DND-41 (cell line): ENCODE measurements around the gene FHOD3.

Source experiments
- ATAC-seq: fragments of 200-7000 bp; cut with Tn5 transposase; 3 replicates; pipeline ENCODE4 v1.9.1; 2021; ENCODE audit warnings: low read depth; ENCODE audit not compliant: insufficient read depth
- DNase-seq: peaks from one replicate; pipeline ENCODE4 v3.0.0-alpha.2; 2020
- H2AFZ ChIP-seq: 2 replicates; pipeline ENCODE4 v1.6.0; 2012; ENCODE audit warnings: low read depth, low read length
- H3K27ac ChIP-seq: 2 replicates; pipeline ENCODE4 v1.5.1; 2012; ENCODE audit warnings: low read length, inconsistent platforms
- H3K27me3 ChIP-seq: fragments of 200-600 bp; sonication (generic); 2 replicates; pipeline ENCODE4 v1.6.0; 2012; ENCODE audit warnings: low read length, mild to moderate bottlenecking, inconsistent platforms; ENCODE audit not compliant: insufficient read depth, poor library complexity
- H3K36me3 ChIP-seq: 2 replicates; pipeline ENCODE4 v1.5.1; 2012; ENCODE audit warnings: low read length, inconsistent platforms; ENCODE audit not compliant: insufficient read depth
- H3K4me1 ChIP-seq: 2 replicates; pipeline ENCODE4 v1.5.1; 2012; ENCODE audit warnings: mild to moderate bottlenecking, low read length; ENCODE audit not compliant: insufficient read depth
- H3K4me2 ChIP-seq: 2 replicates; pipeline ENCODE4 v1.6.0; 2012; ENCODE audit warnings: mild to moderate bottlenecking, moderate library complexity, low read length, inconsistent platforms; ENCODE audit not compliant: insufficient read depth
- H3K4me3 ChIP-seq, 2 experiments: fragments of 200-600 bp in 1 of 2; shearing (Covaris generic) in 1 of 2; 2 replicates each; pipeline ENCODE4 v1.5.1; 2012 to 2016; ENCODE audit warnings: inconsistent platforms in 2 of 2, low read length in 2 of 2, mild to moderate bottlenecking in 2 of 2, low read depth in 1 of 2, moderate library complexity in 1 of 2
- H3K79me2 ChIP-seq: 2 replicates; pipeline ENCODE4 v1.6.0; 2012; ENCODE audit warnings: low read length, inconsistent platforms; ENCODE audit not compliant: insufficient read depth
- H3K9ac ChIP-seq: 2 replicates; pipeline ENCODE4 v1.6.0; 2012; ENCODE audit warnings: low read depth, mild to moderate bottlenecking, inconsistent platforms, low read length, moderate library complexity
- H3K9me3 ChIP-seq: 2 replicates; pipeline ENCODE4 v1.5.1; 2012; ENCODE audit warnings: low read length, moderate library complexity, mild to moderate bottlenecking, inconsistent platforms; ENCODE audit not compliant: insufficient read depth, severe bottlenecking
- H4K20me1 ChIP-seq: 2 replicates; pipeline ENCODE4 v1.6.0; 2012; ENCODE audit warnings: low read length; ENCODE audit not compliant: insufficient read depth
- EZH2 ChIP-seq: IDR thresholded peaks from 3 replicates; pipeline ENCODE4 v1.6.1; 2012; ENCODE audit warnings: borderline replicate concordance, low read depth, mild to moderate bottlenecking, moderate library complexity, low read length, inconsistent platforms; ENCODE audit not compliant: severe bottlenecking
- TF ChIP-seq, protein P1 (sequence below): IDR thresholded peaks from 2 replicates; pipeline ENCODE4 v1.5.1; 2012; ENCODE audit warnings: borderline replicate concordance, low read length, moderate library complexity, mild to moderate bottlenecking; ENCODE audit not compliant: poor library complexity, severe bottlenecking; ENCODE audit errors: extremely low read depth

Gene FHOD3

DNA sequence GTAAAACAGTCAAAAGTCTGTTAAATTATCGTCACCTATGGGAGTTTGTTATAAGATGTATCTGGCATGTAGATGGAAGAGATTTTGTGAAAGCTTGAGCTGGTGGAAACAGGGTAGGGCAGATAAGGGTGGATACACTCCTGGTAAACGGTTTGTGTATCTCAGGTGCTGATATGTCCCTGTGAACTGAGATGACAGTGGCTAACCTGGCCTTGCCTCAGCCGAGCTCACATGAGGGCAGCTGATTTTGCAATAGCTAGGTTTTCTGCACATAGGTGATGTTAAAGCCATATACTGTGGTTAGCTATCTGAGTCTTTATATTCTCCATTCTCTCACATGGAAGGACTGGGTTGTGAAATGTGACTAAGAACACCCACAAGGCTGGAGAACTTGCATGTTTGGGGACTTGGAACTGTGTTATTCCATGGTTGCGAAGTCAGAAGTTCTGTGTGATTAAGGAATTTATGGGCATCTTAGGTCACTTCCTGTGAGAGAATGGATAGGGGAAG is 326.2 kb downstream of the FHOD3 start:
- no peak overlapping the region for H3K4me3 ChIP-seq
- TF ChIP-seq, protein P1, sequence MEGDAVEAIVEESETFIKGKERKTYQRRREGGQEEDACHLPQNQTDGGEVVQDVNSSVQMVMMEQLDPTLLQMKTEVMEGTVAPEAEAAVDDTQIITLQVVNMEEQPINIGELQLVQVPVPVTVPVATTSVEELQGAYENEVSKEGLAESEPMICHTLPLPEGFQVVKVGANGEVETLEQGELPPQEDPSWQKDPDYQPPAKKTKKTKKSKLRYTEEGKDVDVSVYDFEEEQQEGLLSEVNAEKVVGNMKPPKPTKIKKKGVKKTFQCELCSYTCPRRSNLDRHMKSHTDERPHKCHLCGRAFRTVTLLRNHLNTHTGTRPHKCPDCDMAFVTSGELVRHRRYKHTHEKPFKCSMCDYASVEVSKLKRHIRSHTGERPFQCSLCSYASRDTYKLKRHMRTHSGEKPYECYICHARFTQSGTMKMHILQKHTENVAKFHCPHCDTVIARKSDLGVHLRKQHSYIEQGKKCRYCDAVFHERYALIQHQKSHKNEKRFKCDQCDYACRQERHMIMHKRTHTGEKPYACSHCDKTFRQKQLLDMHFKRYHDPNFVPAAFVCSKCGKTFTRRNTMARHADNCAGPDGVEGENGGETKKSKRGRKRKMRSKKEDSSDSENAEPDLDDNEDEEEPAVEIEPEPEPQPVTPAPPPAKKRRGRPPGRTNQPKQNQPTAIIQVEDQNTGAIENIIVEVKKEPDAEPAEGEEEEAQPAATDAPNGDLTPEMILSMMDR, result no peak
- TF ChIP-seq EZH2, result no peak
- H3K79me2 ChIP-seq, result no peaks in the 10 kb centered on the region

DNA sequence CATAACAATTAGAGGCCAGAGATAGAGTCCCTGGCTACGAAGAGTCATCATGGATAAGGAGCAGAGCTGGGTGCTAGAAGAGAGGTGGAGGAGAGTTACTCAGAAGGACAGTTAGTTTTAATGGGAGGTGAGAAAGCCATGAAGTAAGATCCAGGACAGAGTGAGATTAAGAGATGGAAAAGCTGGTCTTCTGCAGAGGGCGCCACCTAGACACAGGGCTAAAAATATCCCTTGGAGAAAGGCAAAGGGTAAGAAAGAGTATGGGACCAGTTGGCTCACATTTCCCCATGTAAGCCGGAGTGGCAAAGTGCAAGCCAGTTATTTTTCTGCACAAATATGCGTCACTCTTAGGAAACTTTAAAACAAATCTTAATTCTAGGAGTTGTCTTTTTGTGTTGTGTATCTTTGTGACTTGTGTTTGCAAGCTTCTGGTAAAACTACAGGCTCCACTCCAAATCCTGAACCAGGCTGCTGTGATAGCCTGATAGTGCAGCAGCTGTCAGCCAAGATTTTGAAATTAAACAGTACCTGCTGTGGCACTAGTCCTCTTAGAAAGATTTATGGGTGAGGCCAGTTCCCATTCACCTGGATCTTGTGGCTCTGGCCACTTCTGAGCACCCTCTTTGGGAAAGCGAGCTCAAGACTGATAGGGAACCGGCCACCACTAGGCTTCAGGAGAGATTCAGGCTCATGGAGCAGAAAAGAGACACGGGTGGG is 327.1 kb downstream of the FHOD3 start:
- ATAC-seq, result no peak
- TF ChIP-seq, protein P1, result no peak
- no peak overlapping the region for H3K9ac ChIP-seq

More for the DNA sequence above, 326.2 kb downstream of the FHOD3 start:
- no peaks in the 10 kb centered on the region for H4K20me1 ChIP-seq
- ATAC-seq (no peak), DNase-seq (no peak)
- H3K9me3 ChIP-seq, result no peaks in the 10 kb centered on the region
- H2AFZ ChIP-seq, result no peak overlapping the region
- H3K27ac ChIP-seq, result no peak overlapping the region
- H3K36me3 ChIP-seq, result no peaks in the 10 kb centered on the region
- no peaks in the 10 kb centered on the region for H3K27me3 ChIP-seq
- H3K4me1 ChIP-seq, result no peaks in the 10 kb centered on the region
- H3K9ac ChIP-seq, result no peak overlapping the region
- H3K4me2 ChIP-seq, result no peak overlapping the region

DNA sequence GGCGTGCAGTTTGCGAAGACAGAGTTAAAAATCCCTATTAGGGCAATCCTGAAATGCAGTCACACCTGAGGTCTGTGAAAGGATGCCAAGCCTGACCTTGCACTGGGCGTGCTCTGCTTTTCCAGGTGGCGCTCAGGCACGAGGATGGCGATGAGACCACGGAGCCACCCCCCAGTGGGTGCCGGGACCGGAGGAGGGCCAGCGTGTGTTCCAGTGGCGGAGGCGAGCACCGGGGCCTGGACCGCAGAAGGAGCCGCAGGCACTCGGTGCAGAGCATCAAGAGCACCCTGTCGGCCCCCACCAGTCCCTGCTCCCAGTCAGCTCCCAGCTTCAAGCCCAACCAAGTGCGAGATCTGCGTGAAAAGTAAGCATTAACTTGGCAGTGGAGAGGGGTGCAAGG is 327.9 kb downstream of the FHOD3 start:
- Histone ChIP-seq H3K36me3 (no peaks in the 10 kb centered on the region), H3K27ac (no peak overlapping the region), H2AFZ (no peak overlapping the region), H3K79me2 (no peaks in the 10 kb centered on the region), H4K20me1 (no peaks in the 10 kb centered on the region), H3K4me3 (no peak overlapping the region), H3K4me1 (no peaks in the 10 kb centered on the region), H3K4me2 (no peak overlapping the region), H3K9me3 (no peaks in the 10 kb centered on the region), H3K27me3 (no peaks in the 10 kb centered on the region), H3K9ac (no peak overlapping the region)
- ATAC-seq, result no peak
- TF ChIP-seq EZH2, result no peak
- TF ChIP-seq, protein P1, result no peak
- DNase-seq, result no peak

More for the DNA sequence above, 327.1 kb downstream of the FHOD3 start:
- Histone ChIP-seq H3K9me3 (no peaks in the 10 kb centered on the region), H3K4me1 (no peaks in the 10 kb centered on the region), H3K36me3 (no peaks in the 10 kb centered on the region), H4K20me1 (no peaks in the 10 kb centered on the region), H2AFZ (no peak overlapping the region), H3K27ac (no peak overlapping the region), H3K27me3 (no peaks in the 10 kb centered on the region), H3K4me2 (no peak overlapping the region), H3K79me2 (no peaks in the 10 kb centered on the region), H3K4me3 (no peak overlapping the region)
- no peak for DNase-seq
